Sciatic nerve (tissue), 2 donors: ENCODE measurements around the gene GRID2. TPM values are rescaled to one million over a fixed set of nuclear protein-coding genes. Genes with fewer than 3 reads are reported as not detected.
"Not testable (repeated sequence)": the region's sequence is repeated elsewhere in the genome, so short reads cannot be mapped to it uniquely, and the experiment has no call there.

ENCODE experiments used
- ATAC-seq: fragments of 200-7000 bp; cut with Tn5 transposase; one replicate; pipeline ENCODE4 v1.9.1; 2020; ENCODE audit warnings: mild to moderate bottlenecking, moderate library complexity
- DNase-seq: peaks from one replicate; pipeline ENCODE4 v3.0.0-alpha.2; 2020; ENCODE audit warnings: low spot score
- intact Hi-C: fragments of 100-400 bp; cut with DNase I; formaldehyde crosslinking; loops from one replicate; pipeline ENCODE4 v1.14.2; 2022
- total RNA-seq: library from RNA; stranded (reverse); fragmentation: NEBNext Ultra II Directional; extraction: Animal tissue kit (Norgen Biotek cat#: 25700); gene quantifications from one replicate; pipeline ENCODE4 v1.2.1, GENCODE V29; 2021
- donor health status: DM: no; HTN: no; CAD: no.
- donor health status: DM: no; HTN: no; CAD: no.

Gene GRID2
- total RNA-seq, 1 donor from 2014 or later: 1.4 TPM

- DNase-seq (no peak), ATAC-seq (no peak)
- intact Hi-C loops: no loop called here
Measured at GRCh38 chr4:92399032-92399431, 95.3 kb downstream of the GRID2 start.

- ATAC-seq, intact Hi-C loops, DNase-seq: not testable (repeated sequence)
Measured at GRCh38 chr4:92403525-92403924, 99.8 kb downstream of the GRID2 start.

- ATAC-seq: no peak
- intact Hi-C loops: no loop called here
- DNase-seq: no peak
Measured at GRCh38 chr4:92406488-92406887, 102.7 kb downstream of the GRID2 start.

GRCh38 chr4:92421920-92422319 is 118.2 kb downstream of the GRID2 start:
- DNase-seq: no peak
- intact Hi-C loops: no loop called here
- ATAC-seq: no peak

GRCh38 chr4:92433272-92433758 is 129.5 kb downstream of the GRID2 start:
- ATAC-seq (no peak), DNase-seq (no peak)
- intact Hi-C loops: no loop called here

- intact Hi-C loops, DNase-seq, ATAC-seq: not testable (repeated sequence)
Measured at GRCh38 chr4:92438722-92439121, 135.0 kb downstream of the GRID2 start.

- DNase-seq, ATAC-seq, intact Hi-C loops: not testable (repeated sequence)
Measured at GRCh38 chr4:92442131-92442530, 138.4 kb downstream of the GRID2 start.

GRCh38 chr4:92444143-92444843 is 140.5 kb downstream of the GRID2 start:
- ATAC-seq, intact Hi-C loops, DNase-seq: not testable (repeated sequence)

GRCh38 chr4:92445127-92445526 is 141.4 kb downstream of the GRID2 start:
- no peak for ATAC-seq
- no peak for DNase-seq
- intact Hi-C loops: no loop called here

- ATAC-seq: no peak
- intact Hi-C loops: no loop called here
- DNase-seq: no peak
Measured at GRCh38 chr4:92447255-92447905, 143.6 kb downstream of the GRID2 start.

- DNase-seq, ATAC-seq, intact Hi-C loops: not testable (repeated sequence)
Measured at GRCh38 chr4:92448176-92448575, 144.4 kb downstream of the GRID2 start.

- DNase-seq (no peak), ATAC-seq (no peak)
- intact Hi-C loops: no loop called here
Measured at GRCh38 chr4:92450694-92451093, 146.9 kb downstream of the GRID2 start.

GRCh38 chr4:92451782-92452181 is 148.0 kb downstream of the GRID2 start:
- DNase-seq: no peak

GRCh38 chr4:92452383-92452782 is 148.6 kb downstream of the GRID2 start:
- ATAC-seq, intact Hi-C loops: not testable (repeated sequence)

More at GRCh38 chr4:92451782-92452181, 148.0 kb downstream of the GRID2 start:
- intact Hi-C loops: no loop called here
- no peak for ATAC-seq

GRCh38 chr4:92455329-92455839 is 151.6 kb downstream of the GRID2 start:
- intact Hi-C loops: no loop called here
- ATAC-seq: no peak
- DNase-seq: no peak

More at GRCh38 chr4:92452383-92452782, 148.6 kb downstream of the GRID2 start:
- not testable (repeated sequence) for DNase-seq

- DNase-seq (no peak), ATAC-seq (no peak)
- intact Hi-C loops: no loop called here
Measured at GRCh38 chr4:92455951-92456350, 152.2 kb downstream of the GRID2 start.

GRCh38 chr4:92461732-92462131 is 158.0 kb downstream of the GRID2 start:
- intact Hi-C loops: no loop called here
- no peak for DNase-seq
- no peak for ATAC-seq

- DNase-seq (no peak), ATAC-seq (no peak)
- intact Hi-C loops: no loop called here
Measured at GRCh38 chr4:92477298-92477697, 173.5 kb downstream of the GRID2 start.

- intact Hi-C loops: no loop called here
- no peak for ATAC-seq
- DNase-seq: no peak
Measured at GRCh38 chr4:92483341-92483740, 179.6 kb downstream of the GRID2 start.

- intact Hi-C loops: no loop called here
- DNase-seq (no peak), ATAC-seq (no peak)
Measured at GRCh38 chr4:92488496-92488895, 184.7 kb downstream of the GRID2 start.
